Right lobe of liver (tissue), 4 donors: ENCODE measurements around the gene MACROD1.

Source experiments
- CTCF ChIP-seq, 4 donors: fragments of 200-600 bp in 3 of 4; fragments of 450-650 bp in 1 of 4; IDR thresholded peaks; one replicate each; pipeline versions ENCODE4 v1.5.1 to v1.8.0; 2016 to 2022; ENCODE audit warnings: antibody characterized with exemption in 4 of 4, mild to moderate bottlenecking in 2 of 4
- POLR2A ChIP-seq: fragments of 450-650 bp; IDR thresholded peaks from one replicate; pipeline ENCODE4 v1.6.1; 2017; ENCODE audit warnings: antibody characterized with exemption, mild to moderate bottlenecking
- donor health status: DM: no; HTN: no; CAD: no.
- donor health status: DM: no; HTN: no; CAD: no.
- donor health status: DM: no; HTN: yes; CAD: no.

- TF ChIP-seq CTCF (IDR thresholded peaks at IDR 0.05): no peak
- TF ChIP-seq POLR2A: no peak
Measured at GRCh38 chr11:64090806-64091516, 75.0 kb downstream of the MACROD1 start.
